Measurements from ENCODE around the gene PMFBP1. TPM values are rescaled to one million over a fixed set of nuclear protein-coding genes. Genes with fewer than 3 reads are reported as not detected.

The PMFBP1 gene
- total RNA-seq, 4 donors from 2014 or later = 0.42 to 1.2 (median 0.51) TPM

- Histone ChIP-seq H3K4me1 (no peaks in the 10 kb centered on the region), H3K36me3 (no peaks in the 10 kb centered on the region), H3K27ac (peak overlapping the region in 2 of 4 donors; percentile 14 to 32), H3K9me3 (no peaks in the 10 kb centered on the region), H3K27me3 (no peaks in the 10 kb centered on the region), H3K4me3 (no peak overlapping the region)
- peak in 1 of 2 donors; percentile 36 for DNase-seq (ENCODE audit: low spot score in 2 of 2)
- 21 to 29% methylated on average over 6 of the region's 6 CpGs for WGBS, 2 donors
- TF ChIP-seq POLR2A (IDR thresholded peaks at IDR 0.05) = no peak
- no peak for TF ChIP-seq CTCF (IDR thresholded peaks at IDR 0.05)
- TF ChIP-seq EP300 (IDR thresholded peaks at IDR 0.05) = peak in 1 of 2 donors; percentile 53
Measured at GRCh38 chr16:72189865-72190371, 18.0 kb upstream of the PMFBP1 start.

- Histone ChIP-seq H3K4me1 (no peaks in the 10 kb centered on the region), H3K27me3 (no peaks in the 10 kb centered on the region), H3K27ac (no peak overlapping the region), H3K36me3 (no peaks in the 10 kb centered on the region), H3K9me3 (no peaks in the 10 kb centered on the region), H3K4me3 (no peak overlapping the region)
- DNase-seq (ENCODE audit: low spot score in 2 of 2) = no peak
- TF ChIP-seq EP300 (IDR thresholded peaks at IDR 0.05) = no peak
- no peak for TF ChIP-seq CTCF (IDR thresholded peaks at IDR 0.05)
- TF ChIP-seq POLR2A (IDR thresholded peaks at IDR 0.05) = no peak
- WGBS, 2 donors = 95 to 96% methylated on average over 4 of the region's 4 CpGs
Measured at GRCh38 chr16:72188541-72188940, 16.6 kb upstream of the PMFBP1 start.

GRCh38 chr16:72187551-72187950 is 15.6 kb upstream of the PMFBP1 start:
- Histone ChIP-seq H3K4me1 (no peaks in the 10 kb centered on the region), H3K4me3 (no peak overlapping the region), H3K27me3 (no peaks in the 10 kb centered on the region), H3K9me3 (no peaks in the 10 kb centered on the region), H3K36me3 (no peaks in the 10 kb centered on the region), H3K27ac (no peak overlapping the region)
- DNase-seq (ENCODE audit: low spot score in 2 of 2) = no peak
- TF ChIP-seq CTCF (IDR thresholded peaks at IDR 0.05) = no peak
- TF ChIP-seq EP300 (IDR thresholded peaks at IDR 0.05) = no peak
- TF ChIP-seq POLR2A (IDR thresholded peaks at IDR 0.05) = no peak
- 70 to 72% methylated on average over 6 of the region's 6 CpGs for WGBS, 2 donors

GRCh38 chr16:72182976-72183375 is 11.0 kb upstream of the PMFBP1 start:
- Histone ChIP-seq H3K36me3 (no peaks in the 10 kb centered on the region), H3K27ac (no peak overlapping the region), H3K27me3 (no peaks in the 10 kb centered on the region), H3K9me3 (no peaks in the 10 kb centered on the region), H3K4me1 (no peaks in the 10 kb centered on the region), H3K4me3 (no peak overlapping the region)
- no peak for DNase-seq (ENCODE audit: low spot score in 2 of 2)
- TF ChIP-seq CTCF (IDR thresholded peaks at IDR 0.05) (no peak), EP300 (IDR thresholded peaks at IDR 0.05) (no peak), POLR2A (IDR thresholded peaks at IDR 0.05) (no peak)

- Histone ChIP-seq H3K4me3 (no peak overlapping the region), H3K4me1 (no peaks in the 10 kb centered on the region), H3K27ac (no peak overlapping the region), H3K27me3 (no peaks in the 10 kb centered on the region), H3K9me3 (no peaks in the 10 kb centered on the region), H3K36me3 (no peaks in the 10 kb centered on the region)
- TF ChIP-seq EP300 (IDR thresholded peaks at IDR 0.05) (no peak), CTCF (IDR thresholded peaks at IDR 0.05) (no peak), POLR2A (IDR thresholded peaks at IDR 0.05) (no peak)
- WGBS, 2 donors = 27 to 35% methylated on average over 5 of the region's 5 CpGs
- DNase-seq (ENCODE audit: low spot score in 2 of 2) = no peak
Measured at GRCh38 chr16:72179204-72179970, 7.4 kb upstream of the PMFBP1 start.

Data from tibial nerve (tissue), 4 donors.